OCI-M1 (cell line): Measurements from ENCODE around the gene RABEP1.
"Not testable (repeated sequence)": the region's sequence is repeated elsewhere in the genome, so short reads cannot be mapped to it uniquely, and the experiment has no call there.

Experiments used
- DNase-seq: peaks from one replicate; lab custom pipeline; 2025; lab: John Stamatoyannopoulos, UW

Gene RABEP1

GRCh38 chr17:5281814-5282641 lies at the start of gene RABEP1:
Gene RABEP1 (plus strand): TSS chr17:5282284. CDS start chr17:5282487, 203 bp downstream.
- DNase-seq = peak; percentile 94

GRCh38 chr17:5233492-5233891 lies 48.6 kb upstream of the RABEP1 start:
- DNase-seq = not testable (repeated sequence)

- peak; percentile 65 for DNase-seq
Observed at GRCh38 chr17:5234645-5235576, 47.2 kb upstream of the RABEP1 start, which contains the start of gene SCIMP. Gene SCIMP (minus strand): TSS chr17:5234860. CDS start chr17:5234755, 105 bp downstream.

- DNase-seq = no peak
Observed at GRCh38 chr17:5236938-5237540, 45.0 kb upstream of the RABEP1 start.

- DNase-seq = peak; percentile 89
Observed at GRCh38 chr17:5237541-5238016, 44.5 kb upstream of the RABEP1 start.

GRCh38 chr17:5238333-5238732 lies 43.8 kb upstream of the RABEP1 start:
- DNase-seq = no peak

GRCh38 chr17:5239769-5240168 lies 42.3 kb upstream of the RABEP1 start:
- not testable (repeated sequence) for DNase-seq

GRCh38 chr17:5241861-5242671 lies 40.0 kb upstream of the RABEP1 start:
- DNase-seq = no peak

- no peak for DNase-seq
Observed at GRCh38 chr17:5247621-5248020, 34.5 kb upstream of the RABEP1 start.

- DNase-seq = no peak
Observed at GRCh38 chr17:5248821-5249479, 33.1 kb upstream of the RABEP1 start.

GRCh38 chr17:5249615-5250014 lies 32.5 kb upstream of the RABEP1 start:
- peak; percentile 92 for DNase-seq

- no peak for DNase-seq
Observed at GRCh38 chr17:5254414-5254813, 27.7 kb upstream of the RABEP1 start.

- no peak for DNase-seq
Observed at GRCh38 chr17:5254903-5255521, 27.1 kb upstream of the RABEP1 start.

GRCh38 chr17:5257124-5257523 lies 25.0 kb upstream of the RABEP1 start:
- no peak for DNase-seq

- no peak for DNase-seq
Observed at GRCh38 chr17:5260542-5260941, 21.5 kb upstream of the RABEP1 start.

- no peak for DNase-seq
Observed at GRCh38 chr17:5262416-5262991, 19.6 kb upstream of the RABEP1 start.

GRCh38 chr17:5263441-5263840 lies 18.6 kb upstream of the RABEP1 start:
- no peak for DNase-seq

- no peak for DNase-seq
Observed at GRCh38 chr17:5264893-5265292, 17.2 kb upstream of the RABEP1 start.

GRCh38 chr17:5269241-5269960 lies 12.7 kb upstream of the RABEP1 start:
- no peak for DNase-seq
